GM20000 (cell line): ENCODE results near the gene FANK1.

Source experiments
- DNase-seq: peaks from one replicate; pipeline ENCODE4 v3.0.0; 2012; ENCODE audit warnings: low spot score
- CTCF ChIP-seq: IDR thresholded peaks from 2 replicates; pipeline ENCODE4 v1.5.1; 2012; ENCODE audit warnings: mild to moderate bottlenecking, control low read depth; ENCODE audit errors: extremely low read depth, missing control alignments

Gene FANK1

DNA sequence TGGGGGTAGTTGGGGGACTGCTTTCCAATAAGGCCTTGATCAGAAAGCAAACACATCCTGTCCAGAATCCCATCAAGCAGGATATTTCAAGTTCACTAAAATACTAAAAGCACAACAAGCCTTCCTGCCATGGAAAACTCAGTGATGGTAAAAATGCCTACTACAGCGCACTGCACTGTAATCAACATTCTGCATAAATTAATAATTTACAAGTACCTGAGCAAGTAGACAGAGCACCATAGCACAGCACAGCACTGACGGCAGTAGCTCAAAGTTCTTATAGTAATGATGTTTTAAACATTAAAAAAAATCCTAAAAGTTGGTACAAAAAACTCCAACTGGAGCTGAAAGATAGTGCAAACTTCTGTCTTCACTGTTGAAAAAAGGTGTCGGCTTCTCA is 120.5 kb downstream of the FANK1 start:
- TF ChIP-seq CTCF, result no peak
- DNase-seq, result no peak

GRCh38 chr10:126017961-126018560 is 121.7 kb downstream of the FANK1 start:
- DNase-seq, result no peak
- TF ChIP-seq CTCF, result no peak

GRCh38 chr10:126021833-126022500 is 125.6 kb downstream of the FANK1 start:
- no peak for TF ChIP-seq CTCF

GRCh38 chr10:126022841-126023240 is 126.5 kb downstream of the FANK1 start:
- TF ChIP-seq CTCF, result no peak
- DNase-seq, result no peak

More at GRCh38 chr10:126021833-126022500, 125.6 kb downstream of the FANK1 start:
- no peak for DNase-seq

GRCh38 chr10:126027692-126028091 is 131.3 kb downstream of the FANK1 start:
- TF ChIP-seq CTCF, result no peak
- no peak for DNase-seq

DNA sequence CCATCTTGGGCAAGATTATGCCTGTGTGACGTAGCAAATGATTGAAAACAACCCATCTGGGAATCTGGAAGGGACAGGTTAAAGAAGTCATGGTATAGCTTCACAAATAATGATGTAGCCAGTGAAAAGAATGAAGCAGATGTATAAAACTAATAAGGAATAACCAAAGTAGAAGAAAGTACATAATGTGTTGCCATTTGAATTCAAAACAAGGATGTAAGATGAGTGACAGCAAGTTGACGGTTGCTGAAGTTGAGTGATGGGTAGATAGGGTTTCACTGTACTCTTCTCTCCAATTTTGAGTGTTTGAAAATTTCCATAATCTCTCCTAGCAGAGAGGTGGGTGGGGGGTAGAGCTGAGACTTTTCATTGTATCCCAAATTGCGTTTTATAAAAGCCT is 133.6 kb downstream of the FANK1 start:
- TF ChIP-seq CTCF, result no peak
- DNase-seq, result no peak

GRCh38 chr10:126034586-126034985 is 138.2 kb downstream of the FANK1 start:
- no peak for TF ChIP-seq CTCF
- DNase-seq, result no peak
